HepG2 (cell line): ENCODE measurements around the gene PANK4. TPM values are rescaled to one million over a fixed set of nuclear protein-coding genes. Genes with fewer than 3 reads are reported as not detected.

Experiments
- AGO1 ChIP-seq: fragments of 200-400 bp; formaldehyde crosslinking; IDR thresholded peaks from 2 replicates; pipeline ENCODE4 v1.6.1; 2017; ENCODE audit warnings: mild to moderate bottlenecking, low read depth, low read length, moderate library complexity; ENCODE audit not compliant: poor library complexity, severe bottlenecking
- CEBPG ChIP-seq: IDR thresholded peaks from 2 replicates; pipeline ENCODE4 v1.6.1; 2016
- CENPBD1 ChIP-seq: sonication (generic); formaldehyde crosslinking; IDR thresholded peaks from 2 replicates; pipeline ENCODE4 v1.8.0; 2022; ENCODE audit warnings: missing genetic modification reagents, low read depth, mild to moderate bottlenecking, borderline replicate concordance
- CSRNP1 ChIP-seq: sonication (generic); formaldehyde crosslinking; IDR thresholded peaks from 2 replicates; pipeline ENCODE4 v1.8.1; 2023; ENCODE audit warnings: mild to moderate bottlenecking, missing genetic modification reagents
- E2F2 ChIP-seq: sonication (generic); formaldehyde crosslinking; IDR thresholded peaks from 2 replicates; pipeline ENCODE4 v1.4.0; 2020; ENCODE audit warnings: missing genetic modification reagents, borderline replicate concordance
- FOXM1 ChIP-seq: sonication (generic); formaldehyde crosslinking; IDR thresholded peaks from 2 replicates; pipeline ENCODE4 v1.5.0; 2020; ENCODE audit warnings: missing genetic modification reagents
- NFE2L1 ChIP-seq: sonication (generic); formaldehyde crosslinking; IDR thresholded peaks from 2 replicates; pipeline ENCODE4 v1.4.0; 2020; ENCODE audit warnings: missing genetic modification reagents, mild to moderate bottlenecking, borderline replicate concordance
- SIX1 ChIP-seq: sonication (generic); formaldehyde crosslinking; IDR thresholded peaks from 2 replicates; pipeline ENCODE4 v1.4.0; 2020; ENCODE audit warnings: missing genetic modification reagents, borderline replicate concordance
- THAP8 ChIP-seq: sonication (generic); formaldehyde crosslinking; IDR thresholded peaks from 2 replicates; pipeline ENCODE4 v1.5.1; 2020; ENCODE audit warnings: missing genetic modification reagents, mild to moderate bottlenecking, borderline replicate concordance
- XRCC5 ChIP-seq: fragments of 200-400 bp; formaldehyde crosslinking; optimal IDR thresholded peaks from 2 replicates; pipeline ENCODE3; 2017; ENCODE audit warnings: mild to moderate bottlenecking, low read length
- ZBTB4 ChIP-seq: sonication (generic); formaldehyde crosslinking; IDR thresholded peaks from 2 replicates; pipeline ENCODE4 v1.4.0; 2020; ENCODE audit warnings: missing genetic modification reagents, mild to moderate bottlenecking, borderline replicate concordance
- ZNF180 ChIP-seq: sonication (generic); formaldehyde crosslinking; IDR thresholded peaks from 2 replicates; pipeline ENCODE4 v1.4.0; 2020; ENCODE audit warnings: low read depth, missing genetic modification reagents, borderline replicate concordance
- ZNF232 ChIP-seq: sonication (generic); formaldehyde crosslinking; IDR thresholded peaks from 2 replicates; pipeline ENCODE4 v1.4.0; 2020; ENCODE audit warnings: missing genetic modification reagents, borderline replicate concordance
- ZNF296 ChIP-seq: sonication (generic); formaldehyde crosslinking; conservative IDR thresholded peaks from 2 replicates; pipeline ENCODE4 v1.5.0; 2020; ENCODE audit warnings: mild to moderate bottlenecking, missing genetic modification reagents
- ZNF510 ChIP-seq: sonication (generic); formaldehyde crosslinking; IDR thresholded peaks from 2 replicates; pipeline ENCODE4 v1.4.0; 2020; ENCODE audit warnings: low read depth, mild to moderate bottlenecking, missing genetic modification reagents
- ZNF546 ChIP-seq: sonication (generic); formaldehyde crosslinking; conservative IDR thresholded peaks from 2 replicates; pipeline ENCODE4 v1.8.1; 2023; ENCODE audit warnings: mild to moderate bottlenecking, missing genetic modification reagents
- ZNF556 ChIP-seq: sonication (generic); formaldehyde crosslinking; IDR thresholded peaks from 2 replicates; pipeline ENCODE4 v1.4.0; 2020; ENCODE audit warnings: mild to moderate bottlenecking, missing genetic modification reagents, borderline replicate concordance
- ZNF574 ChIP-seq: sonication (generic); formaldehyde crosslinking; IDR thresholded peaks from 2 replicates; pipeline ENCODE4 v1.4.0; 2020; ENCODE audit warnings: missing genetic modification reagents
- ZNF652 ChIP-seq: IDR thresholded peaks from 2 replicates; pipeline ENCODE4 v1.6.1; 2016; ENCODE audit warnings: low read depth, borderline replicate concordance
- ZNF7 ChIP-seq: IDR thresholded peaks from 2 replicates; pipeline ENCODE4 v1.6.1; 2016; ENCODE audit warnings: missing biosample characterization, missing genetic modification reagents
- polyA plus RNA-seq, 8 experiments: library from polyadenylated mRNA; depleted of rRNA in 3 of 8; stranded (reverse) in 7 of 8; unstranded in 1 of 8; fragments of >200 nt; fragmentation: Illumina TruSeq in 4 of 8; extraction: Trizol in 4 of 8; gene quantifications; 2 replicates each; pipeline versions ENCODE4 v1.2.1 to v1.2.3, GENCODE V29; 2011 to 2016; ENCODE audit warnings: low read depth in 4 of 8, missing spikeins in 1 of 8, mixed read lengths in 1 of 8; ENCODE audit not compliant: insufficient read depth in 1 of 8
- total RNA-seq, 5 experiments: library from RNA; depleted of rRNA; stranded (reverse); fragments of >200 nt; fragmentation: Illumina TruSeq; extraction: Trizol; gene quantifications; 2 replicates each; pipeline ENCODE4 v1.2.3, GENCODE V29; 2016; ENCODE audit warnings: low read depth in 1 of 5

The PANK4 gene
- total and polyA plus RNA-seq, 2 of the 13 experiments (the other 11 are each of a cell fraction or from before 2014, with no cell fraction given): 17.4 to 19.3 TPM

GRCh38 chr1:2548068-2548589 lies 21.7 kb upstream of the PANK4 start (continued):
- TF ChIP-seq NFE2L1 (CRISPR knock-in tag) (no peak), ZNF510 (CRISPR knock-in tag) (no peak), ZBTB4 (CRISPR knock-in tag) (no peak), CSRNP1 (CRISPR knock-in tag) (no peak), THAP8 (no peak), ZNF296 (CRISPR knock-in tag) (no peak), CEBPG (CRISPR knock-in tag) (no peak), ZNF180 (CRISPR knock-in tag) (no peak), E2F2 (CRISPR knock-in tag) (no peak), ZNF574 (CRISPR knock-in tag) (no peak), SIX1 (CRISPR knock-in tag) (no peak), ZNF232 (CRISPR knock-in tag) (no peak), AGO1 (no peak), ZNF652 (CRISPR knock-in tag) (no peak), XRCC5 (peak; percentile 64), ZNF7 (CRISPR knock-in tag) (no peak), ZNF556 (no peak), CENPBD1 (no peak), FOXM1 (CRISPR knock-in tag) (no peak), ZNF546 (CRISPR knock-in tag) (no peak)
